Urothelium cell line (cell line): ENCODE results near the gene LRP3.
A peak's percentile ranks its signal among the peaks of the same experiment; 100 is the strongest.
"Not testable (repeated sequence)": the region's sequence is repeated elsewhere in the genome, so short reads cannot be mapped to it uniquely, and the experiment has no call there.

Source experiments
- DNase-seq: peaks from one replicate; pipeline ENCODE4 v3.0.0; 2011; ENCODE audit warnings: low spot score, mixed read lengths
- FAIRE-seq: peaks from 2 replicates; lab custom pipeline; 2011; peaks lifted over from hg19 to GRCh38; lab: Jason Lieb, UNC

Gene LRP3

DNA sequence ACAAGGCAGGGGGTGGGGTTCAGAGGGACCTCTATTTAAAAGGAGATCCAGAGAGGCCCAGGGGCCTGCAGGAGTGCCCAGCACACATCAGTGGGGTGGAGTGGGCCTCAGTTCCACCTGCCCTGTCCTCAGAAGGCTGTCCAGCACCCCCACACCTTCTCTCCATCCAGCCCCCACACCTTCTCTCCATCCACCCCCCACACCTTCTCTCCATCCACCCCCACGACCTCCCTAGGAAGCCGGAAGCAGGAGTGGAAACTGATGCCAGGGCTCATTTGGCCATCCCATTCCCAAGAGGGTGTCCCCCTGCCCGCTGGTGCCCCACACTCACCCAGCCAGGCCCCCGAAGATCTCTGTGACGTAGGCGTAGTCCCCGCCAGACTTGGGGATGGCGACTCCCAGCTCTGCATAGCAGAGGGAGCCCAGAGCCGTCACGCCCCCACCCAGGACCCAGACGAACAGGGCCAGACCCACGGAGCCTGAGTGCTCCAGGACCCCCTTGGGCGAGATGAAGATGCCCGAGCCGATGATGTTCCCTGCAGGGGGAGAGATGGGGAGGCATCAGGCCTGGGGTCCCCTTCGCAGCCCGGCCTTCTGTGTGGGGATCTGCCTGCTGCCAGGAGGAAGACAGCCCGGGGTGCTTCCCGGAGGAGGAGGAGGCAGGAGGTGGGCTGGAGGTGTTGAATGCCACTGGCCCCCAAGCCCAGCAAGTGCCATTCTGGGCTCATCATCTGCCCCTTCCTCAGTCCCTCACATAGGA is 21.5 kb downstream of the LRP3 start:
- DNase-seq, result no peak
- no peak for FAIRE-seq

DNA sequence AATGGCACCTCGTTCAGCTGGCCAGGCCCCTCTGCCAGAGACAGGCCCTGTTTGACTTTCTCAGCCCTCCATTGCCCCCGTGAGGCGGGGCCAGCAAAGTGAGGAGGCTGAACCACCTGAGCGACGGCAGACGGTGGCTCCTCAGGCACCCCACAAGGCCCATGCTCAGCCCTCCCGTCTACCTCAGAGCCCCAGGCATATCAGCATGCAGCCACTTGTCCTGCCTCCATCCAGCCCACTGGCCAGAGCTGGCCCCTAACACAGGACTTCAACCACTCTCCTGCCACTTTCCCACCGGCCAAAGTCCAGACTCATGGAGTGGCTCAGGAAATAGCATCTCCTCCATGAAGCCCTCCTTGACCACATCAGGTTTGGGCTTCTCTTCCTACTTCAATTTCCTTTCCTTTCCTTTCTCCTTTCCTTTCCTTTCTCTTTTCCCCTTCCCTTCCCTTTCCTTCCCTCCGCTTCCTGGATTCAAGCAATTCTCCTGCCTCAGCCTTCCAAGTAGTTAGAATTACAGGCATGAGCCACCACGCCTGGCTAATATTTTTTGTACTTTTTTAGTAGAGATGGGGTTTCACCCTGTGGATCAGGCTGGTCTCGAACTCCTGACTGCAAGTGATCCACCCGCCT is 22.2 kb downstream of the LRP3 start:
- DNase-seq (no peak), FAIRE-seq (no peak)

DNA sequence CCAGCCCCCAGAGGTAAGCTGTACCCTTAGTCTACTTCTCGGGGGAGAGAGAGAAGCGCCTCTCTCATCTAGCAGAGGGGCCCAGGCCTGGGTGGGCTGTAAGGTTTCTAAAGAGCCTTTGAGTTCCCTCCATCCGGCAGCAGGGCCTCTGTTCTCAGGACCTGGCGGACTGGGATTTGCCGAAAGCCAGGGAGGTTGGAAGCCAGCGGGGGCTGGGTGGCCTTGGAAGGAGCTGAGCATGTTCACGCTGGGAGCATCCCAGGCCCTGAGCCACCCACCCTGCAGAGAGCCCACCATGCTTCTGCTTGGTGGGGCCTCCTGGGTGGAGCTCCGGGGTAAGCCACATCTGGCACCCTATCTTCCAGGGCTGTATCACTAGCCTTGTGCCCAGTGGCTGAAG is 23.8 kb downstream of the LRP3 start:
- DNase-seq (no peak), FAIRE-seq (no peak)

DNA sequence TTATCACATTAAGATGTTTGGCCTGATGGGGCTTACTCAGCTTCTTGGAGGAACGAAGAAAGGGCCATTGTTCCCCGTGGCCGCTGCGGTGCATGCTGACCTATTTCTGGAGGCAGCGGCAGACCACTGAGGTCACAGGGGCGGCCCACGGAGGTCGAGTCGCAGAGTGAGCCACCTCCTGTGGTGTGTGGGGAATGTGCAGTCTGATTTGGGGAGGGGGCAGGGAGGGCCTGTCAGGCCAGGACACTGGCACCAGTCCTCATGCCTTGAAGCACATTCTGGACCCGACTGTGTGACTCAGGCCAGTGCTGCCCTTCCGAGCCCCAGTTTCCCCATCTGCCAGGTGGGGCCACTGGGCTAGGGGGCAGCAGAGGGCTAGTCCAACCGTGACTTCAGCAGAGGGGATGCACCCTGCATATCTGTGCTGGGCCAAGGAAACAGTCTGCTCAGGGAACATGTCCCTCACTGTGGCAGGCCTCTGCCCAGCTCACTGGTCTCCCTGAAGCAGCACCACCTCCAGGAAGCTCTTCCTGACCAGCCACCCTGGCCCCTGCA is 25.2 kb downstream of the LRP3 start:
- peak; percentile 88 for DNase-seq
- FAIRE-seq, result peak; percentile 83

DNA sequence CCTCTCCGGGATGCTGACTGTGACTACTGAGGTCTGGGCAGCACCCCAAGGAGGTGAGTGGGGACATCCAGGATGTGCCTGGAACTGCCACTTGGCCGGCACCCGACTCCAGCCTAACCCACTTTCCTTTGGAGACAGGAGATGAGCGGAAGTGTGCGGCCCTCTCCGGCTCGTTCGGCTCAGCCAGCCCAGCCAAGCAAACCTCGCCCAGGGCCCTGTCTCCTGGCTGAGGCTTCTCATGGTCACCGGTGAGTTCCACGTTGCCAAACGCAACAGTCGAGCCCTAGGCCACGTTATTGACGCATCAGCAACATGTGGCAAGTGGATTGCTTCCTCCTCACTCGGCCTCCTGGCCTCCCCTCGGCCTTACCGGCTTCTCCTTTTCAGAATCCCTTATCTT is 26.0 kb downstream of the LRP3 start:
- DNase-seq, result no peak
- FAIRE-seq, result no peak

DNA sequence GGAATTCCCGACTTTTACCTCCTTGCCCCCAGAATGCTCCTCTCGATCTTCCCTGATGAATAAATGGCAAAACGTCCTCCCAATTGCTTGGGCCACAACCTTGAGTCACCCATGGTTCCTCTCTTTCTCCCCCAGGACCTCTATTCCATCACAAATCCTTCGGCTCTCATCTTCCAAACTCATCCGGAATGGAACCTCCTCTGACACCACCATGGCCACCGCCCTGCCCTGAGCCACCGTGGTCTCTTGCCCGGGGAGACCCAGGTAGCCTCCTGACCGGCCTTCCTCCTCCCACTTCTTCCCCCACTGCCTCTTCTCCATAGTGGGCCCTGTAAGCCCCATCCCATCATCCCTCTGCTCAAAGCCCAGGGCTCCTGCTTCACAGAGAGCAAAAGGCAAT is 26.6 kb downstream of the LRP3 start:
- no peak for DNase-seq
- no peak for FAIRE-seq

DNA sequence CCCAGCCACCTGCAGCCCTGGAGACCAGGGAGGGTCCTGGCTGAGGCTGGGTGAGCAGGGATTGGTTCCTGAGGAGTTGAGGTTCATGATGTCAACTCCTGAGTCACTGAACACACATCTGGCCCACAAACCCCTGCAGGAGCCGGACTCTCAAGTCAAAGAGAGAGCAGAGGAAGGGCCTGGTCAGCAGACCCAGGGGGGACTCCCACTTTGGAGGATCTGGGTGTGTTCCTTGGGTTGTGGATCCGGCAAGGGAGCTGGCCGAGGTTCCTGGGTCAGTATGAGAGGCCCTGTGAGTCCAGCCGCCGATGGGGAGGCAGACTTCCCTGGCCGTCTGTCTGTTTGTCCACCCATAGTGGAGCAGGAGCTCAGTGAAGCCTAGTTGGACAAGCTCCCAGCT is 27.5 kb downstream of the LRP3 start:
- no peak for FAIRE-seq
- peak; percentile 32 for DNase-seq

DNA sequence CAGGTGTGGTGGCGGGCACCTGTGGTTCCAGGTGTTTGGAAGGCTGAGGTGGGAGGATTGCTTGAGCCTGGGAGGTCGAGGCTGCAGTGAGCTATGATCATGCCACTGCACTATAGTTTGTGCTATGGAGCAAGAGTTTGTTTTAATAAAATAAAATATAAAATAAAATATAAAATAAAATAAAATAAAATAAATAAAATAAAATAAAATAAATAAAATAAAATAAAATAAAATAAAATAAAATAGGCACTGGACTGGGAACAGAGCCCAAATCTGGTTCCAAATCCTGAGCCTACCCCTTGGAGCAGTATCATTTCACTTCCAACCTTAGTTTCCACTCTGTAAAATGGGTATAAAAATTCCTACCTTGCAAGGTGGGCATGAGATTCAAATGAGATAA is 28.1 kb downstream of the LRP3 start:
- not testable (repeated sequence) for DNase-seq, FAIRE-seq

DNA sequence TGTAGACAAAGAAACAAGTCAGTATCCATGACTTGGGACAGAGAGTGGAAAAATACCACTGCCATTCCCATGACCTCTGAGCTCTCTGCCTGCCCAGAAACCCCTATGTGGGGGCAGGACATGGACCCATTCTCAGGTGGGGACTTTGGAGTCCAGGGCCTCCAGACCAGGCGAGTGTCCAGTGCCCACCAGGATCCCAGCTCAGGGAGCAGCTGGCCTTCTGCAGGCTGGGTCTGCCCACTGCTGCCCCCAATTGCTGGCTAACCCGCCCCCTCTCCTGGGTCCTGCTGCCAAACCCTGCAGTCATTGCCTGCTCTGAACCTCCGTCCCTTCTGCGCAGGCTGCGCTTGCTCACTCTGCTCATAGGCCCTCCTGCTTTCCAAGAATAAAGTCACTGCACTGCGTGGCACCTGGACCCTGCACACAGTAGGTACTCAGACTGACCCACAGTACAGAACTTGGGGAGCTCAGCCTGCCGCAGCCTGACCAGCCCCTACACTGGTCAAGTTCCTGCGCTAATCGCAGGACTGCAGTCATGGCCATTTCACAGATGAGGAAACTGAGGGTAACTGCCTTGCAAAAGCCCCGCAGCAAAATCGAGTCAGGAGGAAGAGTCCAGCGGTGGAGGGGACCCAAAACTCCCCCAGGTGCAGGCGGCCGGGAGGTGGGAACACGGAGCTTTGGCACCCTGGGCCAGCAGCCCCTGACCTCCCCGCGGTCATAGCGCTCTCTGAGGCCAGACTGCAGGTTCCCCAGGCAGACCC is 30.7 kb downstream of the LRP3 start:
- DNase-seq (no peak), FAIRE-seq (no peak)

DNA sequence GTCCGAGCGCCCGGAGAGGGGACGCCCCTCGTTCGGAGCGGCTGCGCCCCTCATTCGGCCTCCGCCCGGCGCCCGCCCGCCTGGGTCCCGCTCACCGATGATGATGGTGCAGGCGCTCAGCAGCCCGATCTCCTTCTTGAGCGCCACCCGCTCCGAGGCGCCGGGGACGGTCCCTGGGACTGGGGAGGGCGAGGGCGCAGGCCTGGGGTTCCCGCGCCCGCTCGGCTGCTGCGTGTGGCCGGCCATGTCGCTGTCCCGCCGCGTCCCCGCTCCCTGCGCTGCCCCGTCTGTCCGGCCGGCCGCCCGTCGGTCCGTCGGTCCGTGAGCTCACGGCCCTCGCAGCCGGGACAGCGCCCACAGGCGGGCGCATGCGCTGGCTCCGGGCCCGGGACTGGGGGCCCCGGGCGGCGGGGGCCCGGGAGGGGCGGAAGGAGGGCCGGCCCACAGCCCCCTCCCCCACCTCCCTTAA is 31.4 kb downstream of the LRP3 start, which contains the start of gene SLC7A10:
SLC7A10 (minus strand) TSS at position 393 of the 469 bp plus-strand sequence; CDS start at position 246, 147 bp downstream.
- FAIRE-seq, result no peak
- no peak for DNase-seq

DNA sequence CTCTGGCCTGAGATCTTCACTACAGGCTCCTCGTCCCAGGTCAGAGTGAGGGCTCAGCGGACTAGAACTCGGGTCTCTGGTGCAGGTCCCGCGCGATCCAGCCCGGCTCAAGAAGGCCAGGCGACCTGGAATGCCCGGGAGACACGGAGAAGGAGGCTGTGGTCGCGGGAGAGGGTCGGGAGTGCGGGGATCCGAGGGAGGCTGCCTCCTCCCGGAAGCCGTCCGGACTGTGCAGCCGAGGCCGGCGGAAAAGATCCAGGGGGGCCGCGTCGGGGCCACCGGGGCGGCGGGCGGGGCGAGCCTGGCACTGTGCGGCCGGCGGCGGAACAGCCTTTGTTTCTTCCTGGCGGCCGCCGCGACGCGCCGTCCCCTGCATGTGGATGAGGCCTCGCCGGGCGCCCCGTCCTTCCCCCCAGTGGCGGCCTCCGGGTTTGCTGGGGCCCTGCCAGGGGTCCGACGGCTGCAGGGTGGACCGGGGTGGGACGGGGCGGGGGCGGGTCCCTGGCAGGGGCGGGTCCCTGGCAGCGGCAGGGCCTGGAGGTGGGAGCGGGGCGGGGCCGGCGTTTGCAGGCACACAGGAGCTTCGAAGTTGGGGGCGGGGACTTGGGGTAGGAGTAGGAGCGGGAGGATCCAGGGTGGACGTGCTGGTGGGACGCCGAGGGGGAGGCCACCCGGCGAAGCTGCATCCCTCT is 32.6 kb downstream of the LRP3 start:
- peak; percentile 94 for DNase-seq
- no peak for FAIRE-seq

DNA sequence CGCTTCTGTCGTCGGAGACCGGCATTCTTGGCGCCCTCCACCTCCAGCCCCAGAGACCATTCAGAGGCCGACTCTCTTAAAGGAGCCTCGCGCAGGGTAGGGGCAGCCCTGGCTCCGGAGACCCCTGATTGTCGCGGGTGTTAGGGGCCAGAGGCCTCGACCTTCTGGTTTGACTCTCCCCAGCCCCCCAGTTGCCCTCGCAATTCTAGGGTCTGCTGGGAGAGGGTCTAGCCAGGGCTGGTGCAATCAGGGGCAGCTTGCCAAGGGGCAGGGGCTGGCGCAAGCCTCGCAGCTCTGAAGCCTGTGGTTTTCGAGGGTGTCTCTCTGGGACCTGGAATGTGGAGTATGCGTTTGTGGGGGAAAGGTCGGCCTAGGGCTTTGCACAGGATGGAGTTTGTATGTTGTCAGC is 33.1 kb downstream of the LRP3 start:
- peak; percentile 85 for DNase-seq
- FAIRE-seq, result no peak

DNA sequence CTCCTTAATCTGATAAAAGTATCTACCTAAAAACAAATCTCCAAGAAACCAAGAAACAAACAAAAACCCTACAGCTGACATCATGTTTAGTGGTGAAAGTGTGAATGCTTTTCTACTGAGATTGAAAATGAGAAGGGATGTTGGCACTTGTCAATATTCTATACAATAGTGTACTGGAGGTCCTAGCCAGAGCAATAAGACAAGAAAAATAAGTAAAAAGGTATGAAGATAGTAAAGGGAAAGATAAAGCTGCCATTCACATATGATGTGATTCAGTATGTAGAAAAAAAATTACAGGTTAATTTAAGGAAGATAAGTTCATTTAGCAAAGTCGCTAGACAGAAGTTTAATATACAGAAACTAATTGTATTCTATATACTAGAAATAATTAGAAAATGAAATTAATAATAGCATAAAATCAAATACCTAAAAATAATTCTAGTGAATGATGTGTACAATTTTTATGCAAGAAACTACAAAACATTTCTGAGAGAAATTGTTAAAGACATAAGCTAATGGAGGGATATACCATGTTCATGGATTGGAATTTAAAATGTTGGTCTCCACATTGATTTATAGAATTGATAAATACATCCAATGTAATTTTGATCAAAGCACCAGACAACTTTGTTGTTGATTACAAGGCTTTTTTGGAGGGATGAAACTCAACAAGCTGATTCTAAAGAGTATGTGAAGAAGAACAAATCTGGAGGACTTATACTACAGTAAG is 33.9 kb downstream of the LRP3 start:
- FAIRE-seq (no peak), DNase-seq (no peak)

DNA sequence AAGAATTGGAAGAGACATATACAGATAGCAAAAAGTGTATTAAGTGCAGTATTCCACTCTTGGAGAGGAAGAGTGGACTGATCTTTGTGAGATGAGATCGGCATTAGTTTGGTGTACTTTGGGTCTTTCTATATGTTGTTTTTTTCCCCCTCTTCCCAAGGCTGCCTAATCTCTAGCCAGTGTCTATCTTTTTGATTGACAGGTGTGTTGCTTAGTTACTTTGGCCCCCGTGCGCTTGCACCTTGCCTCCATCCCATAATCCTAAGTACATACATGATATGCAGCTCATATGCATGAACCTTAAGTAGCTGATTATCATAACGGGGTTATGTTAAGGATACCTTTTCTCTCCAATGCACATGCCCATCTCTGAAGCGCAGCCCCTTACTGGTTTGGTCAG is 35.8 kb downstream of the LRP3 start:
- DNase-seq, result no peak
- no peak for FAIRE-seq

DNA sequence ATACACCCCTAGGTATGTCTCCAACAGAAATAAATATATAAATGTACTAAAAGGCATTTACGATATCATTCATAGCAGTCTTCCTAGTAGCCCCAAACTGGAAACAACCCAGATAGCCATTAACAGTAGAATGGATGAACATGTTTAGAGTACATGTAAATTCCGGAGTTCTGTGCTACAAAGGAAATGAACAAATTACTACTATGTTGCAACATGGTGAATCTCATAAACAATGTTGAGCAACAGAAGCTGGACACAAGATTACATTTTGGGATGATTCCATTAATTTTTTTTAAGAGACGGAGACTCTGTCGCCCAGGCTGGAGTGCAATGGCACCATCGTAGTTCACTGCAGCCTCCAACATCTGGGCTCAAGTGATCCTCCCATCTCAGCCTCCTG is 37.4 kb downstream of the LRP3 start:
- DNase-seq (no peak), FAIRE-seq (no peak)

DNA sequence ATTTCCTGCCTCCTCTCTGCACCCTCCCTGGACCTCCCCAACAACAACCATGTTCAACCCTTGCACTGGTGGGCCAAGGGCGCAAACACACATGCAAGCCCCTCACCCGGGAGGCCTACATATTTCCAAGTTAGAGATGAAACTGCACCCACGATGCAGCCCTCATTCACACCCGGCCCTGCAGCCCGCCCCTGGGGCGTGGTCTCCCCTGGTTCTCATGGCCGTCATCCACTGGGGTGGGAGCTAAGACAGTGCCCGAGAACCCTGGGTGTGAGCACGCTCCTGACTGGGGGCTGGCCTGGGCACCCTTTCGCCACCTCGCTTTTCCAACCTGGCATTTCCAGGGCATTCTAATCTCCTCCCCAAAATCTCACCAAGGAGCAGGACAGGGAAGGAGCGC is 38.5 kb downstream of the LRP3 start:
- DNase-seq (no peak), FAIRE-seq (no peak)

DNA sequence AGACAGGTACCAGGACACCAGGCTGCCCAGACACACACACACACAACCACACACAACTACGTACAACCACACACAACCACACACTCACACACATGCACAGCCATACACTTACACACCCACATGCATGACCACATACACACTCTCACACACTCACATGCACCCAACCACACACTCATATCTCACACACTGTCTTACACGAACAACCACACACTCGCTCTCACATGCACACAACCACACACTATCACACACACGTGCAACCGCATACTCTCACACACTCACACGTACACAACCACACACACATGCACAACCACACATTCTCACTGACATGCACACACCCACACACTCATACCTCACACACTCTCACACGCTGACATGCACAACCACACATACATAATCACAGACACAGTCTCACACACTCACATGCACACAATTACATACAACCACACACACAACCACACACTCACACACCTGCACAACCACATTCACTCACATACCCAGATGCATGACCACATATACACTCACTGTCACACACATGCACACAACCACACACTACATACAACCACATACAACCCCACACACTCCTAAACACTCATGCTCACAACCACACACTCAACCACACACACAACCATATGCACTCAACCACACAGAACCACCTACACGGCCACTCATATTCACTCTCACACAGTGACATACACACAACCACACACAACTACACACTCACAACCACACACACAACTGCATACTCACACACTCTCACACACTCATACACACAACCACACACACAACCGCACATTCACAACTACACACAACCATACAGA is 39.1 kb downstream of the LRP3 start:
- DNase-seq, result no peak
- peak; percentile 91 for FAIRE-seq

DNA sequence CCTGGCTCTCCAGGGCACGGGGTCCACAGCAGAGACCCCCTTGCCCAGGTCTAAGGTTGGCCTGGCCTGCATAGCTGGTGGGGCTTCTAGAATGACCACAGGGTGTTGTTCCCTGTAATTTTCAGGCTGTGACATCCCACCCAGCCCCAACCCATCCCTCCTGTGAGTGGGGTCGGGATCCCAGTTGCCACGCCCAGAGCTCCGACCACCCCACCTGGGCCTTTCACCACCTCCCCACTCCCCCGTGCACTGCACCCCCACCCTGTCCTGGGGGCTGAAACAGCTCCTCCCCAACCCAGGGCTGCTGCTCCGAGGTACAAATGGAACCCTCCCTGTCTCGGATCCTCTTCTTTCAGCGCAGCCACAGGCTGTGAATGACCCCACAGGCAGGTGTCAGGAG is 40.0 kb downstream of the LRP3 start:
- FAIRE-seq (no peak), DNase-seq (no peak)

DNA sequence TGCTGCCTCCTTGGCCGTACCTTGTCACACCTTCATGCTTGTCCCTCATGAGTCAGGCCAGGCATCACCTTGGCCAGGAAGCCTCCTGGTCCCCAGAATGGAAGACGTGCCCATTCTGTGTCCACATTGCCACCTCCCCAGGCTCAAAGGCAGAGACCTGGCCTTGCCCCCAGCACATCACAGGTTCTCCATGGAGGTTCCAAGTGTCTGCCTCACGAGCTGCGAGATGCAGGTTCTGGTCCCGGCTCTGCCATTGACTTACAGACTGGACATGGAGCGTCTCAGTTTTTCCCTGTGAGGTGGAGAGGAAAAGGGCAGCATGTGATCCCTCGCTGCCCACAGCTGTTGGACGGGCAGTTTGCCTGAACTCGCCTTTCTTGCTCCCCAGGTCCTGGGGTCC is 40.6 kb downstream of the LRP3 start:
- FAIRE-seq (peak; percentile 56), DNase-seq (no peak)
